OCI-LY1 (cell line): ENCODE data around the gene KDM5B.

Source experiments
- H2AFZ ChIP-seq: fragments of 200-600 bp; sonication (generic), shearing (Covaris generic); 2 replicates; pipeline ENCODE4 v1.6.0; 2014; ENCODE audit warnings: antibody characterized with exemption, mild to moderate bottlenecking, low read length
- H3F3A ChIP-seq: fragments of 200-600 bp; sonication (generic), shearing (Covaris generic); 2 replicates; pipeline ENCODE4 v1.6.0; 2014; ENCODE audit warnings: mild to moderate bottlenecking, antibody characterized with exemption, low read length, moderate library complexity; ENCODE audit not compliant: insufficient read depth
- H3K27ac ChIP-seq: fragments of 200-600 bp; sonication (generic); 2 replicates; pipeline ENCODE4 v1.5.1; 2014; ENCODE audit warnings: low read length, mixed run types, mild to moderate bottlenecking, low read depth; ENCODE audit not compliant: poor library complexity, severe bottlenecking
- H3K27me3 ChIP-seq: fragments of 200-600 bp; sonication (generic); 2 replicates; pipeline ENCODE4 v1.6.0; 2014; ENCODE audit warnings: antibody characterized with exemption, mild to moderate bottlenecking, low read length, moderate library complexity; ENCODE audit not compliant: insufficient read depth
- H3K36me3 ChIP-seq: fragments of 200-600 bp; sonication (generic); 2 replicates; pipeline ENCODE4 v1.6.1; 2014; ENCODE audit warnings: mild to moderate bottlenecking, antibody characterized with exemption, low read length, moderate library complexity, mixed read lengths; ENCODE audit not compliant: insufficient read depth
- H3K4me1 ChIP-seq: fragments of 200-600 bp; sonication (generic); 2 replicates; pipeline ENCODE4 v1.5.1; 2014; ENCODE audit warnings: mild to moderate bottlenecking, low read length, moderate library complexity; ENCODE audit not compliant: insufficient read depth, severe bottlenecking
- H3K4me2 ChIP-seq: fragments of 200-600 bp; sonication (generic), shearing (Covaris generic); 2 replicates; pipeline ENCODE4 v1.6.1; 2014; ENCODE audit warnings: low read length
- H3K4me3 ChIP-seq: fragments of 200-600 bp; sonication (generic); 2 replicates; pipeline ENCODE4 v1.5.1; 2014; ENCODE audit warnings: low read length, low read depth, mild to moderate bottlenecking, mixed read lengths; ENCODE audit not compliant: poor library complexity, severe bottlenecking
- H3K79me2 ChIP-seq: fragments of 200-600 bp; shearing (Covaris generic); 2 replicates; pipeline ENCODE4 v1.6.1; 2016; ENCODE audit warnings: mixed run types, low read length, mixed read lengths; ENCODE audit not compliant: insufficient read depth
- H3K9ac ChIP-seq: fragments of 200-600 bp; sonication (generic), shearing (Covaris generic); 2 replicates; pipeline ENCODE4 v1.6.1; 2014; ENCODE audit warnings: mild to moderate bottlenecking, low read length, mixed read lengths
- H3K9me2 ChIP-seq: fragments of 200-600 bp; sonication (generic), shearing (Covaris generic); 2 replicates; pipeline ENCODE4 v1.6.1; 2014; ENCODE audit warnings: low read depth, mild to moderate bottlenecking, low read length, mixed read lengths
- H3K9me3 ChIP-seq: fragments of 200-600 bp; shearing (Covaris generic); 2 replicates; pipeline ENCODE4 v1.6.1; 2014; ENCODE audit warnings: low read length, mixed read lengths
- H4K20me1 ChIP-seq: fragments of 200-600 bp; sonication (generic), shearing (Covaris generic); 2 replicates; pipeline ENCODE4 v1.6.0; 2016; ENCODE audit warnings: mild to moderate bottlenecking, low read length; ENCODE audit not compliant: insufficient read depth
- CTCF ChIP-seq: fragments of 200-600 bp; sonication (generic), shearing (Covaris generic); IDR thresholded peaks from 2 replicates; pipeline ENCODE4 v1.5.1; 2017; ENCODE audit warnings: mild to moderate bottlenecking, antibody characterized with exemption, low read length, moderate library complexity, mixed read lengths
- EZH2 ChIP-seq: fragments of 200-600 bp; sonication (generic), shearing (Covaris generic); IDR thresholded peaks from 2 replicates; pipeline ENCODE4 v1.8.0; 2017; ENCODE audit warnings: borderline replicate concordance, mixed run types, mild to moderate bottlenecking, antibody characterized with exemption, low read length, moderate library complexity, mixed read lengths

KDM5B gene

GRCh38 chr1:202680586-202681352 lies 127.5 kb downstream of the KDM5B start:
- Histone ChIP-seq H3K4me3 (no peak overlapping the region), H2AFZ (no peak overlapping the region), H3K9me2 (no peaks in the 10 kb centered on the region), H3K4me2 (no peak overlapping the region), H3K79me2 (no peaks in the 10 kb centered on the region), H3F3A (no peaks in the 10 kb centered on the region), H3K27ac (no peak overlapping the region), H3K27me3 (0 out of 2 replicates have a peak, but pooled peaks cover 5% of the 10 kb centered on the region), H3K4me1 (no peaks in the 10 kb centered on the region), H3K36me3 (no peaks in the 10 kb centered on the region), H3K9ac (no peak overlapping the region), H4K20me1 (no peaks in the 10 kb centered on the region), H3K9me3 (0 out of 2 replicates have a peak, but pooled peaks cover 3% of the 10 kb centered on the region)
- no peak for TF ChIP-seq EZH2
- TF ChIP-seq CTCF = no peak

- Histone ChIP-seq H3K4me3 (no peak overlapping the region), H3K4me2 (no peak overlapping the region), H4K20me1 (no peaks in the 10 kb centered on the region), H3K4me1 (no peaks in the 10 kb centered on the region), H3K36me3 (no peaks in the 10 kb centered on the region), H3K9me3 (0 out of 2 replicates have a peak, but pooled peaks cover 3% of the 10 kb centered on the region), H3K27ac (no peak overlapping the region), H2AFZ (no peak overlapping the region), H3K27me3 (0 out of 2 replicates have a peak, but pooled peaks cover 5% of the 10 kb centered on the region), H3F3A (no peaks in the 10 kb centered on the region), H3K9ac (no peak overlapping the region), H3K79me2 (no peaks in the 10 kb centered on the region), H3K9me2 (no peaks in the 10 kb centered on the region)
- TF ChIP-seq CTCF (no peak), EZH2 (no peak)
These were observed 128.6 kb downstream of the KDM5B start for GRCh38 chr1:202679406-202680177.

DNA sequence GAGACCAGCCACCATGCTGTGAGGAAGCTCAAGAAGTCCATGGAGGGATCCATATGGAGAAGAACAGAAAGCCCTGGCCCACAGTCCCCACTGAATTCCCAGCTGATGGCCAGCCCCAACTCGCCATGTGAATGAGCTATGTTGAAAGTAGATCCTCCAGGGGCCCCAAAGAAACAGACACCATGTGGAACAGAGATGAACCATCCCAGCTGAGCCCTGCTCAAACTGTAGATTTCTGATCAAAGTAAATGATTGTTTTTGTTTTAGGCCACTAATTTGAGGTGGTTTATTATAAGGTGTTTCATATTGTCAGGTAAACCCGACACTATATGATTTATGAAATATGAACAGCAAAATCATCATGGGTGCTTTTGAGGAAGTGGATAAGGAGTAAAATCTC lies 130.8 kb downstream of the KDM5B start:
- Histone ChIP-seq H3K9me2 (no peaks in the 10 kb centered on the region), H3F3A (no peaks in the 10 kb centered on the region), H3K27ac (no peak overlapping the region), H3K9me3 (0 out of 2 replicates have a peak, but pooled peaks cover 3% of the 10 kb centered on the region), H3K36me3 (no peaks in the 10 kb centered on the region), H2AFZ (no peak overlapping the region), H3K4me2 (no peak overlapping the region), H3K27me3 (0 out of 2 replicates have a peak, but pooled peaks cover 5% of the 10 kb centered on the region), H3K79me2 (no peaks in the 10 kb centered on the region), H4K20me1 (no peaks in the 10 kb centered on the region), H3K4me3 (no peak overlapping the region), H3K4me1 (no peaks in the 10 kb centered on the region), H3K9ac (no peak overlapping the region)
- TF ChIP-seq EZH2 (no peak), CTCF (no peak)
